GM21576 (cell line): ENCODE measurements around the gene MANSC1.

Experiments
- ATAC-seq: cut with Tn5 transposase; IDR thresholded peaks from one replicate; pipeline ENCODE4 v1.9.1; 2021; ENCODE audit warnings: mild to moderate bottlenecking, moderate library complexity; ENCODE audit not compliant: unreplicated experiment

Gene MANSC1

DNA sequence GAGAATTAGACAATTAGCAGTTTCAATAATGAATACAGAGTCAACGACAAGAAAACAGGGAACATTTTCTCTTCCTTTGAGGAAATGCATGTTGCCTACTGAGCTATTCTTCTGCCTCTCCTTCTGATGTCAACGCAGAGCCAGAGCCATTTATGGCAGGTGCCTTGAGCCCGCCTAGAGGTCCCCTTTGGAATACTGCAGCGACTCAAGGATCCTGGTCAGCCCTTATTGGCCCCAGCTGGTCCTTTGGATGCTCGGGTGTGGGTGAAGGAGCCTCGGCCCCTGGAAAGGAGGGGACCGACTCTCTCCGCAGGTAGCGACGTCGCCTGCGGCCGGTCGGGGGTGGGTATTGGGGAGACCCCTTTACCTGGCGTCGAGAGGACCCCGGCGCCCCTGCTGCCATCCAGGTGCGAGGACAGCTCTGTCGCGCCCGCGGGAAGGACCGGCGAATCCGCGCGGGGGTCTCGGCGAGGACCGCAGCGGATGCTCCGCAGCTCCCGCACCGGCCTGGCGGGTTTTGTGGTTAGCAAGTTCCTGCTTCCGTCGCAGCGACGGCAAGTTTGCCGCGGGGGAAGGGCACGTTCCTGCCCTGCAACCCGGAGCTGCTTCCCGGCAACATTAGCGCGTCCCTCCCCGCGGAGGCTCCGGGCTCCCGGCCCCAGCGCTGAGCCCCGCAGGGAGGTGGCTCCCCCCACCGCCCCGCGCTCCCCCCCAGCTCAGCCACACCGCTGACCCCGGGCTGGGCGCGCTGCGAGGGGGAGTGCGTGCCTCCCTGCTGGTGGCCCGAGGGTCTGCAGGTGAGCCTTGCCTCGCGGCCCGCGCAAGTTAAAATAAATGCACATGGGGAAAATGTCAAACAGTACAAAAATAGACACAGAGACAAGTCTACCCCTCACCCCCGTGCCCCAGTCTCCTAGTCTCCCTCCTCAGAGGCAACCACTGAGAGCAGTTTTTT is at the start of gene MANSC1:
TSS of gene MANSC1 (minus strand) at position 532 of the 955 bp plus-strand sequence. CDS start 6,928 bp downstream, outside the sequence.
- peak; percentile 56 for ATAC-seq

DNA sequence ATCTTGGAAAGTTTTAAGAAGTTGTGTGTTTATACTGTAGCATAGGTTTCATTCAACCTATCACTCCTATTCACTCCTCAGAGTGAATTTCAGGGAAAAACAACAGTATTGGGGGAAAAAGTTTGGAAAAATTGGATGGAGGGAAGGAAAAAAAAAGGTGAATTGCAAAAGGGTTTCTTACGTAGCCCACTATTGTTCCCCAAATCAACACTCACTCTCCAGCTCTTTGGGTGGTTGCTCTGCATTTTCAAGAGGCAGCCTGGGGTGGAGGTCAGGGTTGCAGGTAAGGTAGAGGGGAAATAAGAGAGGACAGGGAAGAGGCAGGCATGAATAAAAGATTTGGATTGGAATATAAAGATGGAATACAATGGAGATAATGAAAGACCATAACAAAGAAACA is 49.1 kb upstream of the MANSC1 start:
- no peak for ATAC-seq

DNA sequence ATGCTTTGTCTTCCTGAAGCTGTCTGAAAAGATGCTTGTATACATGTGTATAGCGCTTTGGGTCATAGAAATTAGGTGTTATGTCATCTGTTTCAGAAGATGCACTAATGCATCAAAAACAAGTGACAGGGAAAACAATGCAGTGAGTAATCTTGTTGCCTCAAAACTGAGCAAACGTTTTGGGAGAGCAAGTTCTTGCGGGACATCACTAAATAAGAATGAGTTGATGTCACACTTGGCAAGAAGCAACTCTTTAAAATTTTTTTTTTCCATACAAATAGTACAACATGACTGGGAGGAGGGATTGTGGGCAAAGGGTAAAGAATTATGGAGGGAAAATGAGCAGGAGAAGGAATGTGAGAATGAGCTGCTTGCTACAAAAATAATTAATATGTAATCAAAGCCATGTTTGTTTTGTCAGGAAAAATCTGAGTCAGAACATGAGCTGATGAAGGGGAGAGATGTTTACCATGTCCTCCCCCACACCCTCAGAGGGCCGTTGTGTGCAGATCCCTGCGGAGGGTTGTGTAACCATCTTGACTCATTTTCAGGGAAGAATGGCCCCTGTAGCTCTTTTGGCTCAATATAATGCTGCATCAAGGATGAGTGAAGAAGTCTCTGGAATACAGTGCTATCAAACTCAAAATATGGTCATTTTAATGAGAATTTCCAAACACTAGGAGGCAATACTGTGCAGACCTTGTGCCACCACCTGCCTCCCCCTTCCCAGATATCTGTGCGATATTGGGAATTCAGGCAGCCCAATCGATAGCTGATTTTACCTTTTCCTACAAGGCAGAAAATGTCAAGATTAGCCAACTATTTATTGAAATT is 48.2 kb upstream of the MANSC1 start:
- ATAC-seq = no peak

GRCh38 chr12:12397184-12397583 is 47.1 kb upstream of the MANSC1 start:
- no peak for ATAC-seq

DNA sequence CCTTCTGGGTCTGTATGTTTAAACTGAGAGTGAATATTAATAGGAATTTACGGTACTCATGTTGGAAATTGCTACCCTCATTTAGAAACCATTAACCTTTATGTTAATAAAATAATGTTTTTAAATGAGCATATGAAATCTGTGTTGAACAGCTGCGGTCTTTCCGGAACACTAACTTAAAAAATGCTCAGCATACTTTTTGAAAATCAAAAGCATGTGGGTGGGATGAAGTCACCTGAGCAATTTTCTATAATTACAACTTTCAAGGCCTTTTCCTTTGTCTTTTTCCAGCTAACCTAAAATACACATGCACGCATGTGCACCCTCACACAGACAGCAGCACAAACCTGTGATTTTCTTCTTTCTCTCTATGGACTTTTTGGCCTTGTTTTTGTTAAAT is 46.7 kb upstream of the MANSC1 start:
- no peak for ATAC-seq

- ATAC-seq = no peak
Observed at GRCh38 chr12:12393171-12393570, 43.1 kb upstream of the MANSC1 start.

- ATAC-seq = no peak
Observed at GRCh38 chr12:12392413-12392812, 42.4 kb upstream of the MANSC1 start.

- ATAC-seq = no peak
Observed at GRCh38 chr12:12387501-12387900, 37.5 kb upstream of the MANSC1 start.

- ATAC-seq = no peak
Observed at GRCh38 chr12:12384571-12385340, 34.7 kb upstream of the MANSC1 start.

DNA sequence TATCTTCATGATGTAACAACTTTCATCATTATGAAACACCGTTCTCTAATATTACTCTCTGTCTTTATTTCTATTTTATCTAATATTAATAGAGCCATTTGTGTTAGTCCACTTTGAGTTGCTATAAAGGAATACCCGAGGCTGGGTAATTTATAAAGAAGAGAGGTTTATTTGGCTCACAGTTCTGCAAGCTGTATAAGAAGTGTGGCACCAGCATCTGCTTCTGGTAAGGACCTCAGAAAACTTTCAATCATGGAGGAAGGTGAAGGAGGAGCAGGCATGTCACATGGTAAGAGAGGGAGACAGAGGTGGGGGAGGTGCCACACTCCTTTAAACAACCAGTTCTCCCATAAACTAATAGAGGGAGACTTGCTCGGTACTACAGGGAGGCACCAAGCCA is 31.9 kb upstream of the MANSC1 start:
- no peak for ATAC-seq

- no peak for ATAC-seq
Observed at GRCh38 chr12:12380949-12381593, 31.0 kb upstream of the MANSC1 start.

GRCh38 chr12:12379831-12380730 is 30.0 kb upstream of the MANSC1 start:
- ATAC-seq = peak; percentile 56

GRCh38 chr12:12378616-12379015 is 28.6 kb upstream of the MANSC1 start:
- ATAC-seq = no peak

- ATAC-seq = no peak
Observed at GRCh38 chr12:12376646-12377448, 26.8 kb upstream of the MANSC1 start.

DNA sequence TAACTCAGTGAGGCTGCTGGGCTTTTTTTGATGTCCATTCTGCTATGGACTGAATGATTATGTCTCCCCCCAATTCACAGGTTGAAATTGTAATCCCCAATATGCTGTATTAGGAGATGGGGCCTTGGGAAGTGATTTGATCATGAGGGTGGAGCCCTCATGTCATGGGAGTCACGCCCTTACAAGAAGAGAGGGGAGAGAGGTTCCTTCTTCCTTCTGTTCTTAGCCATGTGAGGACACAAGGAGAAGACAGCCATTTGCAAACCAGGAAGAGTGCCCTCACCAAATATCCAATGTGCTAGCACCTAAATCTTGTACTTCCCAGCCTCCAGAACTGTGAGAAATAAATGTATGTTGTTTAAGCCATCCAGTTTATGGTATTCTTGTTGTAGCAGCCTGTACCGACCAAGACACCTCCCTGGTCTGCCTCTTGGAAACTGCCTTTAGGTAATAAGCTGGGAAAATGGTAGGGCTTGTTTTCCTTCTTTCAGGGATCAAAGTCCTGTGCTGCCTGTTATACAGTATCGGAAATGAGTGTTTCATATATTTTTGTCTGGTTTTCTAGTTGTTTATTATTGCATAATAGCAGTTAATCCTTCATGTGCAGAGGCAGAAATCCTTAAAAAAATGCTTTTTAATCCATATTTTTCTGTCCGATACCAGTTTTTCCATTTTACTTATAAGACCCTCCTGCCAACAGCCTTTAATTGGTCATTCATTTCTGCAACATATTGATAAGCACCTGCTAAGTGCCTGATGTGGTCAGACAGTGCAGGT is 23.1 kb upstream of the MANSC1 start:
- no peak for ATAC-seq

DNA sequence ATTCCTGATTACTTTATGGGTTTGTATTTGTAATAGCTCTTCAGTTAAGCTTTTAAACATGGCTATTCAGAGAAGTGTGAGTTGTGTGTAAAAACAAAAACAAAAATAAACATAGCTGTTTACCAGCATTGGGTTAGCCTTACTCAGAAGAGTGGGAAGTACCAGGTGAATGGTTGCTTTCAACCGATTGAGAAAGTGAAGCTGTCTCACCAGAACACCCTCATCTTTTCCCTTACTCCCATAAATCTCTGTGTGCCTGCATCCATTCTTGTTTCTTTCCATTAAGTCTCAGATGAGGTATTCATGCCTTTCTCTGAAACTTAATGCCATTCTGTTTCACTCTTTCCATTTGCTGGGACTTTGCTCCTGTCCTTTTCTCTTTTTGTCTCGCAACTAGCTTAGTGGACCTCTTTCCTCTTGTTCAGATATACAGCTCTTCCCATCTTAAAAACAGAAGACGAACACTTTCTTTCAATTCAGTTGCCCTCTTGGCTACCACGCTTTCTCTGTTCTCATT is 17.5 kb upstream of the MANSC1 start:
- ATAC-seq = no peak

GRCh38 chr12:12366701-12367481 is 16.8 kb upstream of the MANSC1 start:
- ATAC-seq = no peak
